HCT116 (cell line): ENCODE data around the gene CAMSAP3. TPM values are rescaled to one million over a fixed set of nuclear protein-coding genes. Genes with fewer than 3 reads are reported as not detected.

Experiments used
- ATAC-seq: fragments of 200-7000 bp; cut with Tn5 transposase; 2 replicates; pipeline ENCODE4 v1.9.1; 2020; ENCODE audit warnings: mild to moderate bottlenecking, moderate library complexity
- BruUV-seq: library from RNA; stranded (reverse); fragments of 400-500 nt; replicated peaks from 2 replicates; lab custom pipeline; 2021; lab: Mats Ljungman, UMichigan
- CTCF ChIA-PET: fragments of 300-600 bp; sonication (Branson Sonifier 250); formaldehyde crosslinking; loops from one replicate; lab custom pipeline; 2021; ENCODE audit warnings: antibody characterized with exemption; lab: Charles Lee
- POLR2A ChIA-PET: fragments of 300-600, 350-600 bp; sonication (Branson Sonifier 250); formaldehyde crosslinking; loops from one replicate; lab custom pipeline; 2021; ENCODE audit warnings: antibody characterized with exemption; lab: Charles Lee
- RAD21 ChIA-PET, 2 experiments: fragments of 300-600 bp; sonication (Branson Sonifier 250); formaldehyde crosslinking; loops; one replicate each; lab custom pipeline; 2023; ENCODE audit warnings: low total read pairs in 2 of 2; ENCODE audit not compliant: uncharacterized antibody in 2 of 2, unreplicated experiment in 2 of 2, low non-redundant PET in 1 of 2; lab: Charles Lee
- DNase-seq: peaks from one replicate; pipeline ENCODE4 v3.0.0-alpha.2; 2010; ENCODE audit warnings: low read depth, low spot score
- H2AFZ ChIP-seq: fragments of 200-600 bp; shearing (Covaris generic), sonication (generic); 2 replicates; pipeline ENCODE4 v1.6.1; 2017; ENCODE audit warnings: low read depth, mixed run types, mixed read lengths, antibody characterized with exemption, low read length; ENCODE audit not compliant: poor library complexity, severe bottlenecking
- H3K27ac ChIP-seq: 2 replicates; pipeline ENCODE4 v1.5.1; 2012; ENCODE audit warnings: low read depth, low read length
- H3K27me3 ChIP-seq: fragments of 200-600 bp; sonication (generic); 2 replicates; pipeline ENCODE4 v1.6.1; 2016; ENCODE audit warnings: mixed run types, low read length, mixed read lengths; ENCODE audit not compliant: insufficient read depth
- H3K36me3 ChIP-seq, 2 experiments: fragments of 200-500 bp in 1 of 2; fragments of 200-600 bp in 1 of 2; sonication (Bioruptor generic) in 1 of 2; sonication (generic) in 1 of 2; 2 replicates each; pipeline versions ENCODE4 v1.5.1 to v1.6.1; 2014 to 2016; ENCODE audit warnings: low read length in 2 of 2, inconsistent platforms in 1 of 2, mixed read lengths in 1 of 2, mixed run types in 1 of 2; ENCODE audit not compliant: insufficient read depth in 2 of 2, control insufficient read depth in 1 of 2
- H3K4me1 ChIP-seq, 2 experiments: fragments of 200-600 bp in 1 of 2; sonication (generic) in 1 of 2; 2 replicates each; pipeline versions ENCODE4 v1.5.1 to v1.6.1; 2012 to 2017; ENCODE audit warnings: low read length in 2 of 2, inconsistent platforms in 1 of 2, mild to moderate bottlenecking in 1 of 2, mixed read lengths in 1 of 2, mixed run types in 1 of 2, moderate library complexity in 1 of 2; ENCODE audit not compliant: insufficient read depth in 2 of 2, control insufficient read depth in 1 of 2
- H3K4me2 ChIP-seq: fragments of 200-600 bp; sonication (generic); 2 replicates; pipeline ENCODE4 v1.6.1; 2017; ENCODE audit warnings: mixed run types, low read length, mixed read lengths
- H3K4me3 ChIP-seq, 2 experiments: fragments of 200-600 bp in 1 of 2; sonication (generic) in 1 of 2; replicated peaks in 1 of 2; 2 replicates each; pipeline ENCODE4 v1.5.1; 2011 to 2016; ENCODE audit warnings: low read length in 2 of 2, control low read depth in 1 of 2, low read depth in 1 of 2, mild to moderate bottlenecking in 1 of 2, mixed read lengths in 1 of 2, mixed run types in 1 of 2
- H3K79me2 ChIP-seq: fragments of 200-600 bp; sonication (generic); 2 replicates; pipeline ENCODE4 v1.6.1; 2017; ENCODE audit warnings: mild to moderate bottlenecking, mixed run types, low read length, moderate library complexity, mixed read lengths; ENCODE audit not compliant: insufficient read depth
- H3K9ac ChIP-seq: fragments of 200-600 bp; sonication (generic); 2 replicates; pipeline ENCODE4 v1.6.1; 2016; ENCODE audit warnings: low read length, mixed read lengths
- H3K9me2 ChIP-seq: fragments of 200-600 bp; sonication (generic), shearing (Covaris generic); 2 replicates; pipeline ENCODE4 v1.6.1; 2017; ENCODE audit warnings: mixed run types, mild to moderate bottlenecking, moderate library complexity; ENCODE audit not compliant: insufficient read depth
- H3K9me3 ChIP-seq, 2 experiments: fragments of 200-500 bp in 1 of 2; fragments of 200-600 bp in 1 of 2; sonication (Bioruptor generic) in 1 of 2; sonication (generic) in 1 of 2; 2 replicates each; pipeline ENCODE4 v1.6.1; 2014 to 2017; ENCODE audit warnings: low read length in 2 of 2, mixed read lengths in 2 of 2, inconsistent platforms in 1 of 2, low read depth in 1 of 2, mild to moderate bottlenecking in 1 of 2, mixed run types in 1 of 2, moderate library complexity in 1 of 2; ENCODE audit not compliant: control insufficient read depth in 1 of 2, insufficient read depth in 1 of 2
- H4K20me1 ChIP-seq: fragments of 200-600 bp; sonication (generic), shearing (Covaris generic); 2 replicates; pipeline ENCODE4 v1.6.1; 2017; ENCODE audit warnings: mixed run types, mild to moderate bottlenecking, moderate library complexity; ENCODE audit not compliant: insufficient read depth
- ATF3 ChIP-seq: IDR thresholded peaks from 2 replicates; pipeline ENCODE4 v1.6.1; 2012
- CBX3 ChIP-seq: IDR thresholded peaks from 2 replicates; pipeline ENCODE4 v1.6.1; 2012; ENCODE audit warnings: low read depth
- CEBPB ChIP-seq: IDR thresholded peaks from 2 replicates; pipeline ENCODE4 v1.6.1; 2012; ENCODE audit warnings: low read depth
- ELF1 ChIP-seq: IDR thresholded peaks from 2 replicates; pipeline ENCODE4 v1.6.1; 2012; ENCODE audit warnings: low read depth, borderline replicate concordance
- EZH2phosphoT487 ChIP-seq: fragments of 200-600 bp; IDR thresholded peaks from 2 replicates; pipeline ENCODE4 v1.6.1; 2018; ENCODE audit warnings: antibody characterized with exemption, borderline replicate concordance
- FOSL1 ChIP-seq: IDR thresholded peaks from 2 replicates; pipeline ENCODE4 v1.6.1; 2012; ENCODE audit warnings: low read depth
- JUND ChIP-seq: IDR thresholded peaks from 2 replicates; pipeline ENCODE4 v1.6.1; 2012
- MAX ChIP-seq: IDR thresholded peaks from 2 replicates; pipeline ENCODE4 v1.6.1; 2012
- POLR2A ChIP-seq: IDR thresholded peaks from 2 replicates; pipeline ENCODE4 v1.7.0; 2011; ENCODE audit warnings: borderline replicate concordance; ENCODE audit not compliant: insufficient read depth, insufficient read length; ENCODE audit errors: extremely low read depth
- POLR2AphosphoS5 ChIP-seq: IDR thresholded peaks from 2 replicates; pipeline ENCODE4 v1.6.1; 2011; ENCODE audit warnings: mild to moderate bottlenecking, low read depth, low read length, moderate library complexity
- REST ChIP-seq: IDR thresholded peaks from 2 replicates; pipeline ENCODE4 v1.6.1; 2012; ENCODE audit warnings: low read depth
- SRF ChIP-seq: IDR thresholded peaks from 2 replicates; pipeline ENCODE4 v1.6.1; 2012; ENCODE audit warnings: low read depth
- ZBTB33 ChIP-seq: IDR thresholded peaks from 2 replicates; pipeline ENCODE4 v1.6.1; 2011; ENCODE audit warnings: mild to moderate bottlenecking, low read length, moderate library complexity; ENCODE audit not compliant: insufficient replicate concordance; ENCODE audit errors: extremely low read depth
- ZNF274 ChIP-seq: fragments of 200-500 bp; sonication (Bioruptor generic); IDR thresholded peaks from 2 replicates; pipeline ENCODE4 v1.6.1; 2014; ENCODE audit warnings: mild to moderate bottlenecking, low read depth, low read length, inconsistent platforms
- intact Hi-C: fragments of 100-400 bp; cut with micrococcal nuclease; formaldehyde crosslinking; loops from 2 replicates; pipeline ENCODE4 v1.10.0; 2022
- total RNA-seq: library from RNA; stranded (reverse); gene quantifications from one replicate; pipeline ENCODE4 v1.2.1, GENCODE V29; 2021; ENCODE audit not compliant: unreplicated experiment

Gene CAMSAP3
- total RNA-seq, 1 experiment from 2014 or later, result 24.0 TPM

- ChIA-PET CTCF (no interaction called here), RAD21 (no interaction called here), POLR2A (no interaction called here)
- Histone ChIP-seq H3K9me3 (no peaks in the 10 kb centered on the region), H3K4me1 (peaks cover 0 to 6% of the 10 kb centered on the region in 2 experiments; a peak in 1 of 4 replicates), H3K9ac (no peak overlapping the region), H3K27me3 (no peaks in the 10 kb centered on the region), H3K4me3 (no peak overlapping the region), H4K20me1 (no peaks in the 10 kb centered on the region), H2AFZ (no peak overlapping the region), H3K9me2 (no peaks in the 10 kb centered on the region), H3K79me2 (peaks cover 2% of the 10 kb centered on the region; the same call in 1 of the 2 replicates), H3K36me3 (peaks cover 5 to 19% of the 10 kb centered on the region in 2 experiments; a peak in 3 of 4 replicates), H3K4me2 (no peak overlapping the region), H3K27ac (no peak overlapping the region)
- TF ChIP-seq EZH2phosphoT487 (no peak), CEBPB (no peak), POLR2AphosphoS5 (no peak), ZBTB33 (no peak), ATF3 (no peak), JUND (no peak), POLR2A (no peak), ELF1 (no peak), REST (no peak), MAX (no peak), CBX3 (no peak), ZNF274 (no peak), SRF (no peak), FOSL1 (no peak)
- DNase-seq (no peak), ATAC-seq (no peak)
- intact Hi-C loops, result no loop called here
- BruUV-seq, result no TSS peak
Measured at GRCh38 chr19:7620442-7621412, 25.1 kb downstream of the CAMSAP3 start.
